KOPT-K1 (cell line): ENCODE results near the gene ATP10B.

ENCODE experiments used
- H3K27ac ChIP-seq: fragments of 200-600 bp; sonication (generic); 2 replicates; pipeline ENCODE4 v1.5.1; 2016; ENCODE audit warnings: antibody characterized with exemption, mild to moderate bottlenecking, low read depth, low read length; ENCODE audit not compliant: poor library complexity, severe bottlenecking
- H3K36me3 ChIP-seq: fragments of 200-600 bp; sonication (generic); 2 replicates; pipeline ENCODE4 v1.5.1; 2017; ENCODE audit warnings: antibody characterized with exemption, mild to moderate bottlenecking, low read length, moderate library complexity; ENCODE audit not compliant: insufficient read depth
- H3K9me3 ChIP-seq: fragments of 200-600 bp; sonication (generic); 2 replicates; pipeline ENCODE4 v1.5.1; 2017; ENCODE audit warnings: antibody characterized with exemption, low read length, mild to moderate bottlenecking; ENCODE audit not compliant: insufficient read depth, poor library complexity, severe bottlenecking

The ATP10B gene

GRCh38 chr5:160534125-160534524, 317.9 kb downstream of the ATP10B start:
- Histone ChIP-seq H3K9me3 (peaks cover 5% of the 10 kb centered on the region), H3K36me3 (no peaks in the 10 kb centered on the region), H3K27ac (no peak overlapping the region)

GRCh38 chr5:160525471-160526261, 326.3 kb downstream of the ATP10B start:
- Histone ChIP-seq H3K36me3 (no peaks in the 10 kb centered on the region), H3K9me3 (peaks cover 5% of the 10 kb centered on the region), H3K27ac (no peak overlapping the region)

- H3K9me3 ChIP-seq = peaks cover 5% of the 10 kb centered on the region
- H3K36me3 ChIP-seq = no peaks in the 10 kb centered on the region
- H3K27ac ChIP-seq = no peak overlapping the region
Observed at GRCh38 chr5:160524827-160525226, 327.2 kb downstream of the ATP10B start.

- H3K9me3 ChIP-seq = no peaks in the 10 kb centered on the region
Observed at GRCh38 chr5:160523502-160524163, 328.4 kb downstream of the ATP10B start.

GRCh38 chr5:160521392-160521663, 330.7 kb downstream of the ATP10B start:
- Histone ChIP-seq H3K9me3 (no peaks in the 10 kb centered on the region), H3K36me3 (no peaks in the 10 kb centered on the region), H3K27ac (no peak overlapping the region)

More at GRCh38 chr5:160523502-160524163, 328.4 kb downstream of the ATP10B start:
- Histone ChIP-seq H3K36me3 (no peaks in the 10 kb centered on the region), H3K27ac (no peak overlapping the region)

- Histone ChIP-seq H3K9me3 (no peaks in the 10 kb centered on the region), H3K36me3 (no peaks in the 10 kb centered on the region), H3K27ac (no peak overlapping the region)
Observed at GRCh38 chr5:160520609-160521391, 331.2 kb downstream of the ATP10B start.

- Histone ChIP-seq H3K27ac (no peak overlapping the region), H3K9me3 (no peaks in the 10 kb centered on the region), H3K36me3 (no peaks in the 10 kb centered on the region)
Observed at GRCh38 chr5:160516696-160517530, 335.1 kb downstream of the ATP10B start.

- Histone ChIP-seq H3K27ac (no peak overlapping the region), H3K36me3 (no peaks in the 10 kb centered on the region), H3K9me3 (no peaks in the 10 kb centered on the region)
Observed at GRCh38 chr5:160514866-160515265, 337.1 kb downstream of the ATP10B start.

- Histone ChIP-seq H3K36me3 (no peaks in the 10 kb centered on the region), H3K27ac (no peak overlapping the region), H3K9me3 (no peaks in the 10 kb centered on the region)
Observed at GRCh38 chr5:160514191-160514590, 337.8 kb downstream of the ATP10B start.

- H3K36me3 ChIP-seq = no peaks in the 10 kb centered on the region
- H3K9me3 ChIP-seq = no peaks in the 10 kb centered on the region
- H3K27ac ChIP-seq = no peak overlapping the region
Observed at GRCh38 chr5:160513485-160513884, 338.5 kb downstream of the ATP10B start.
